A549 (cell line): ENCODE results near the gene HEBP1. TPM values are rescaled to one million over a fixed set of nuclear protein-coding genes. Genes with fewer than 3 reads are reported as not detected.
A peak's percentile ranks its signal among the peaks of the same experiment; 100 is the strongest.

Experiments used
- ATAC-seq, 2 experiments: fragments of 200-7000 bp in 1 of 2; fragments of >200 bp in 1 of 2; cut with Nextera tagmentation in 1 of 2; cut with Tn5 transposase in 1 of 2; 3 replicates each; pipeline versions ENCODE4 v1.8.0 to v1.9.1; 2018 to 2020; ENCODE audit warnings: mild to moderate bottlenecking in 1 of 2, moderate library complexity in 1 of 2
- CTCF ChIA-PET: fragments of 300-600 bp; sonication (Branson Sonifier 250); formaldehyde crosslinking; extraction: SDS; loops from one replicate; lab custom pipeline; 2021; ENCODE audit warnings: antibody characterized with exemption, inconsistent platforms; lab: Yijun Ruan, JAX
- POLR2A ChIA-PET: fragments of 350-600 bp; formaldehyde crosslinking; extraction: SDS; loops from one replicate; lab custom pipeline; 2021; ENCODE audit warnings: antibody characterized with exemption, inconsistent platforms; lab: Yijun Ruan, JAX
- DNase-seq, 2 experiments: peaks; one replicate each; pipeline versions ENCODE4 v3.0.0 to v3.0.0-alpha.2; 2011 to 2016; ENCODE audit warnings: low read depth in 1 of 2, low spot score in 1 of 2
- FAIRE-seq: peaks from 2 replicates; lab custom pipeline; 2011; peaks lifted over from hg19 to GRCh38; lab: Jason Lieb, UNC
- H3K27ac ChIP-seq, 2 experiments: fragments of >200 bp; sonication (Bioruptor Twin); formaldehyde crosslinking; 3 replicates each; pipeline ENCODE4 v1.5.1; 2016 to 2017
- H3K4me1 ChIP-seq: fragments of >200 bp; sonication (Bioruptor Twin); formaldehyde crosslinking; 3 replicates; pipeline ENCODE4 v1.6.1; 2016
- H3K4me2 ChIP-seq: fragments of >200 bp; sonication (Bioruptor Twin); formaldehyde crosslinking; 3 replicates; pipeline ENCODE4 v1.6.1; 2016
- H3K4me3 ChIP-seq: fragments of >200 bp; sonication (Bioruptor Twin); formaldehyde crosslinking; 3 replicates; pipeline ENCODE4 v1.5.1; 2016
- H3K9me3 ChIP-seq: fragments of >200 bp; sonication (Bioruptor Twin); formaldehyde crosslinking; 3 replicates; pipeline ENCODE4 v1.6.1; 2016
- CBX2 ChIP-seq: fragments of 200-600 bp; sonication (generic); IDR thresholded peaks from 2 replicates; pipeline ENCODE4 v1.6.1; 2016; ENCODE audit warnings: low read depth, mild to moderate bottlenecking, borderline replicate concordance
- CBX8 ChIP-seq: fragments of 200-600 bp; sonication (generic); IDR thresholded peaks from 2 replicates; pipeline ENCODE4 v1.6.1; 2016
- CEBPB ChIP-seq, 2 experiments: fragments of >200 bp in 1 of 2; sonication (Bioruptor Twin) in 1 of 2; formaldehyde crosslinking in 1 of 2; IDR thresholded peaks; 2 replicates each; pipeline ENCODE4 v1.6.1; 2012 to 2016
- CHD2 ChIP-seq: fragments of 150-350 bp; IDR thresholded peaks from 2 replicates; pipeline ENCODE4 v1.6.1; 2014; ENCODE audit warnings: low read length; ENCODE audit not compliant: partially characterized antibody
- EHMT2 ChIP-seq: fragments of 200-600 bp; sonication (generic); IDR thresholded peaks from 2 replicates; pipeline ENCODE4 v1.6.1; 2016; ENCODE audit warnings: antibody characterized with exemption, low read depth, mild to moderate bottlenecking, moderate library complexity
- HEYL ChIP-seq: fragments of 250-450 bp; sonication (Bioruptor Pico); IDR thresholded peaks from 2 replicates; pipeline ENCODE4 v1.8.0; 2021; ENCODE audit warnings: mild to moderate bottlenecking, moderate library complexity
- MAZ ChIP-seq: fragments of 150-350 bp; IDR thresholded peaks from 2 replicates; pipeline ENCODE4 v1.6.1; 2014; ENCODE audit warnings: antibody characterized with exemption, low read depth, low read length, borderline replicate concordance
- NFE2L2 ChIP-seq: fragments of 150-350 bp; conservative IDR thresholded peaks from 2 replicates; pipeline ENCODE4 v1.6.1; 2014; ENCODE audit warnings: low read length
- POLR2A ChIP-seq: IDR thresholded peaks from 2 replicates; pipeline ENCODE4 v1.6.1; 2012; ENCODE audit warnings: mild to moderate bottlenecking, low read length
- RARB ChIP-seq: fragments of 250-450 bp; sonication (Bioruptor Pico); IDR thresholded peaks from 2 replicates; pipeline ENCODE4 v1.8.0; 2021; ENCODE audit warnings: mild to moderate bottlenecking, moderate library complexity
- RCOR1 ChIP-seq: fragments of 150-350 bp; IDR thresholded peaks from 2 replicates; pipeline ENCODE4 v1.6.1; 2014; ENCODE audit warnings: antibody characterized with exemption, low read length, low read depth
- RNF2 ChIP-seq: fragments of 200-600 bp; sonication (generic); IDR thresholded peaks from 2 replicates; pipeline ENCODE4 v1.6.1; 2016; ENCODE audit warnings: low read depth, mild to moderate bottlenecking, antibody characterized with exemption, moderate library complexity, borderline replicate concordance
- ZFP36 ChIP-seq: fragments of 450-650 bp; IDR thresholded peaks from 2 replicates; pipeline ENCODE4 v1.6.1; 2014; ENCODE audit warnings: borderline replicate concordance; ENCODE audit not compliant: partially characterized antibody
- WGBS: methylation state at CpG from one replicate; pipeline ENCODE4 v1.1.6; 2017; ENCODE audit errors: missing lambda C conversion rate; 5-methylcytosine and 5-hydroxymethylcytosine counted together
- polyA plus RNA-seq, 4 experiments: library from polyadenylated mRNA; depleted of rRNA in 3 of 4; stranded (reverse); fragments of >200 nt; fragmentation: RNase III in 1 of 4; extraction: RNeasy Plus Mini Kit Qiagen cat#74134 plus additional on column Dnase treatment in 1 of 4; gene quantifications; 2 replicates in 3 of 4; 3 replicates in 1 of 4; pipeline ENCODE4 v1.2.3, GENCODE V29; 2011 to 2017
- TF ChIP-seq, protein P1 (sequence below): fragments of >200 bp; sonication (Bioruptor Twin); formaldehyde crosslinking; IDR thresholded peaks from 3 replicates; pipeline ENCODE4 v1.6.1; 2016
- TF ChIP-seq, protein P2 (sequence below): fragments of >200 bp; sonication (Bioruptor Twin); formaldehyde crosslinking; IDR thresholded peaks from 2 replicates; pipeline ENCODE4 v1.6.1; 2016
- TF ChIP-seq, protein P3 (sequence below): fragments of 450-650 bp; IDR thresholded peaks from 2 replicates; pipeline ENCODE4 v1.6.1; 2014; ENCODE audit warnings: antibody characterized with exemption
- TF ChIP-seq, protein P4 (sequence below): IDR thresholded peaks from 2 replicates; pipeline ENCODE4 v1.6.1; 2012; ENCODE audit warnings: low read depth, borderline replicate concordance
- TF ChIP-seq, protein P5 (sequence below): fragments of 200-600 bp; sonication (generic); IDR thresholded peaks from 2 replicates; pipeline ENCODE4 v1.6.1; 2016; ENCODE audit warnings: antibody characterized with exemption, mild to moderate bottlenecking, moderate library complexity

The HEBP1 gene
- polyA plus RNA-seq, 2 of the 4 experiments (the other 2 are of a cell fraction), result 24.8 to 48.9 TPM

DNA sequence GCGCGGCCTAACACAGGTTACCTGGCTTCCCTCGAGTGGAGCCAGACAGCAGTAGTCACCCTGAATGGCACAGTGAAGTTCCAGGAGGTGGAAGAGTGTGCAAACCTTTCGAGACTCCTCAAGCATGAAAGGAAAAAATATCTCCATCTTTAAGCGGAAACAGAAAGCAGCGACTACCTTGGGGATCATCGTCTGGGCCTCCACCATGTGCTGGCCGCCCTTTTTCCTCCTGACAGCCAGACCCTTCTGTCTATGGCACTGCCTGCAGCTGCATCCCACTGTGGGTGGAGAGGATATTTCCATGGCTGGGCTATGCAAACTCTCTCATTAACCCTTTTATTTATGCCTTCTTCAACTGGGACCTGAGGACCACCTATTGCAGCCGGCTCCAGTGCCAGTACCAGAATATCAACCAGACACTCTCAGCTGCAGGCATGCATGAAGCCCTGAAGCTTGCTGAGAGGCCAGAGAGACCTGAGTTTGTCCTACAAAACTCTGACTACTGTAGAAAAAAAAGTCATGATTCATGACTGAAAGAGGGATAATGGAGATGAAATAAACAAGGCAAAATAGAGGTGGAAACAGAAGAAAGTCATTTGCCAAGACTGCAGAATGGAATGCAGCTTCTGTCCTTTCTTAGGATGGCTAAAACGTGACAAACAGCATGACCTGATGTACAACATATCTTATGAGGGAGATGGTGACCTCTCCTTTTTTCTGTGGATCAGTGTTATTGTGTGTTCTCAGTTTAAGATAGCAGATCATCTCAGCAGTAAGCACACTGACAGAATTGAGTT lies 2.4 kb upstream of the HEBP1 start:
- ATAC-seq (no peak), DNase-seq (no peak), FAIRE-seq (no peak)
- Histone ChIP-seq H3K4me3 (no peak overlapping the region), H3K27ac (no peak overlapping the region), H3K4me1 (peaks cover 15% of the 10 kb centered on the region), H3K9me3 (no peaks in the 10 kb centered on the region), H3K4me2 (no peak overlapping the region)
- TF ChIP-seq POLR2A, result no peak
- no peak for TF ChIP-seq EHMT2
- TF ChIP-seq RCOR1, result no peak
- TF ChIP-seq CHD2, result no peak
- CTCF ChIA-PET, result interaction anchor here (0.6 to 2.1 kb wide), 7 partner anchors 10 to 213 kb away, joined by 3 to 9 read pairs (median 4); no protein-coding TSS in a partner anchor
- POLR2A ChIA-PET, result no interaction called here
- 93% methylated on average over 10 of the region's 10 CpGs for WGBS

DNA sequence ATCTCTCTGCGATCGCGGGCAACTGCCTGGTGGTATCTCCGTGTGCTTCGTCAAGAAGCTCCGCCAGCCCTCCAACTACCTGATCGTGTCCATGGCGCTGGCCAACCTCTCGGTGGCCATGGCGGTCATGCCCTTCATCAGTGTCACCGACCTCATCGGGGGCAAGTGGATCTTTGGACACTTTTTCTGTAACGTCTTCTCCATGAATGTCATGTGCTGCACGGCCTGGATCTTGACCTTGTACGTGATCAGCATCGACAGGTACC lies 1.6 kb upstream of the HEBP1 start:
- ATAC-seq (no peak), FAIRE-seq (no peak), DNase-seq (no peak)
- H3K4me1 ChIP-seq, result peaks cover 15% of the 10 kb centered on the region
- H3K4me3 ChIP-seq, result peak overlapping the region; percentile 88
- no peaks in the 10 kb centered on the region for H3K9me3 ChIP-seq
- H3K4me2 ChIP-seq, result peak overlapping the region; percentile 82
- WGBS, result 93% methylated on average over 16 of the region's 16 CpGs
- CTCF ChIA-PET, result interaction anchor here (0.6 to 2.1 kb wide), 4 partner anchors 19 to 214 kb away, joined by 3 to 9 read pairs (median 4); no protein-coding TSS in a partner anchor
- H3K27ac ChIP-seq, result peak overlapping the region; percentile 80 to 96
- POLR2A ChIA-PET, result interaction anchor here (1.1 kb wide), 1 partner anchor 210 kb away, joined by 4 read pairs; no protein-coding TSS in a partner anchor
- TF ChIP-seq, protein P1, sequence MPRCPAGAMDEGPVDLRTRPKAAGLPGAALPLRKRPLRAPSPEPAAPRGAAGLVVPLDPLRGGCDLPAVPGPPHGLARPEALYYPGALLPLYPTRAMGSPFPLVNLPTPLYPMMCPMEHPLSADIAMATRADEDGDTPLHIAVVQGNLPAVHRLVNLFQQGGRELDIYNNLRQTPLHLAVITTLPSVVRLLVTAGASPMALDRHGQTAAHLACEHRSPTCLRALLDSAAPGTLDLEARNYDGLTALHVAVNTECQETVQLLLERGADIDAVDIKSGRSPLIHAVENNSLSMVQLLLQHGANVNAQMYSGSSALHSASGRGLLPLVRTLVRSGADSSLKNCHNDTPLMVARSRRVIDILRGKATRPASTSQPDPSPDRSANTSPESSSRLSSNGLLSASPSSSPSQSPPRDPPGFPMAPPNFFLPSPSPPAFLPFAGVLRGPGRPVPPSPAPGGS, result no peak
- TF ChIP-seq, protein P2, sequence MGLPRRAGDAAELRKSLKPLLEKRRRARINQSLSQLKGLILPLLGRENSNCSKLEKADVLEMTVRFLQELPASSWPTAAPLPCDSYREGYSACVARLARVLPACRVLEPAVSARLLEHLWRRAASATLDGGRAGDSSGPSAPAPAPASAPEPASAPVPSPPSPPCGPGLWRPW, result no peak
- TF ChIP-seq, protein P3, sequence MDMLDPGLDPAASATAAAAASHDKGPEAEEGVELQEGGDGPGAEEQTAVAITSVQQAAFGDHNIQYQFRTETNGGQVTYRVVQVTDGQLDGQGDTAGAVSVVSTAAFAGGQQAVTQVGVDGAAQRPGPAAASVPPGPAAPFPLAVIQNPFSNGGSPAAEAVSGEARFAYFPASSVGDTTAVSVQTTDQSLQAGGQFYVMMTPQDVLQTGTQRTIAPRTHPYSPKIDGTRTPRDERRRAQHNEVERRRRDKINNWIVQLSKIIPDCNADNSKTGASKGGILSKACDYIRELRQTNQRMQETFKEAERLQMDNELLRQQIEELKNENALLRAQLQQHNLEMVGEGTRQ, result no peak
- TF ChIP-seq, protein P4, sequence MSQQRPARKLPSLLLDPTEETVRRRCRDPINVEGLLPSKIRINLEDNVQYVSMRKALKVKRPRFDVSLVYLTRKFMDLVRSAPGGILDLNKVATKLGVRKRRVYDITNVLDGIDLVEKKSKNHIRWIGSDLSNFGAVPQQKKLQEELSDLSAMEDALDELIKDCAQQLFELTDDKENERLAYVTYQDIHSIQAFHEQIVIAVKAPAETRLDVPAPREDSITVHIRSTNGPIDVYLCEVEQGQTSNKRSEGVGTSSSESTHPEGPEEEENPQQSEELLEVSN, result no peak
- no peak for TF ChIP-seq CBX2
- TF ChIP-seq RARB (CRISPR knock-in tag), result no peak
- TF ChIP-seq HEYL (CRISPR knock-in tag), result no peak
- no peak for TF ChIP-seq RNF2
- no peak for TF ChIP-seq NFE2L2
- TF ChIP-seq, protein P5, sequence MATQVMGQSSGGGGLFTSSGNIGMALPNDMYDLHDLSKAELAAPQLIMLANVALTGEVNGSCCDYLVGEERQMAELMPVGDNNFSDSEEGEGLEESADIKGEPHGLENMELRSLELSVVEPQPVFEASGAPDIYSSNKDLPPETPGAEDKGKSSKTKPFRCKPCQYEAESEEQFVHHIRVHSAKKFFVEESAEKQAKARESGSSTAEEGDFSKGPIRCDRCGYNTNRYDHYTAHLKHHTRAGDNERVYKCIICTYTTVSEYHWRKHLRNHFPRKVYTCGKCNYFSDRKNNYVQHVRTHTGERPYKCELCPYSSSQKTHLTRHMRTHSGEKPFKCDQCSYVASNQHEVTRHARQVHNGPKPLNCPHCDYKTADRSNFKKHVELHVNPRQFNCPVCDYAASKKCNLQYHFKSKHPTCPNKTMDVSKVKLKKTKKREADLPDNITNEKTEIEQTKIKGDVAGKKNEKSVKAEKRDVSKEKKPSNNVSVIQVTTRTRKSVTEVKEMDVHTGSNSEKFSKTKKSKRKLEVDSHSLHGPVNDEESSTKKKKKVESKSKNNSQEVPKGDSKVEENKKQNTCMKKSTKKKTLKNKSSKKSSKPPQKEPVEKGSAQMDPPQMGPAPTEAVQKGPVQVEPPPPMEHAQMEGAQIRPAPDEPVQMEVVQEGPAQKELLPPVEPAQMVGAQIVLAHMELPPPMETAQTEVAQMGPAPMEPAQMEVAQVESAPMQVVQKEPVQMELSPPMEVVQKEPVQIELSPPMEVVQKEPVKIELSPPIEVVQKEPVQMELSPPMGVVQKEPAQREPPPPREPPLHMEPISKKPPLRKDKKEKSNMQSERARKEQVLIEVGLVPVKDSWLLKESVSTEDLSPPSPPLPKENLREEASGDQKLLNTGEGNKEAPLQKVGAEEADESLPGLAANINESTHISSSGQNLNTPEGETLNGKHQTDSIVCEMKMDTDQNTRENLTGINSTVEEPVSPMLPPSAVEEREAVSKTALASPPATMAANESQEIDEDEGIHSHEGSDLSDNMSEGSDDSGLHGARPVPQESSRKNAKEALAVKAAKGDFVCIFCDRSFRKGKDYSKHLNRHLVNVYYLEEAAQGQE, result no peak
- no peak for TF ChIP-seq ZFP36
- no peak for TF ChIP-seq CEBPB (IDR thresholded peaks at IDR 0.05)
- no peak for TF ChIP-seq MAZ
- TF ChIP-seq CBX8, result no peak
